GM18519 (cell line): ENCODE data around the gene STK11IP.
"Not testable (repeated sequence)": the region's sequence is repeated elsewhere in the genome, so short reads cannot be mapped to it uniquely, and the experiment has no call there.

Experiments
- ATAC-seq: cut with Tn5 transposase; IDR thresholded peaks from one replicate; pipeline ENCODE4 v1.9.1; 2021; ENCODE audit warnings: mild to moderate bottlenecking, moderate library complexity; ENCODE audit not compliant: unreplicated experiment, low FRiP score

The STK11IP gene

DNA sequence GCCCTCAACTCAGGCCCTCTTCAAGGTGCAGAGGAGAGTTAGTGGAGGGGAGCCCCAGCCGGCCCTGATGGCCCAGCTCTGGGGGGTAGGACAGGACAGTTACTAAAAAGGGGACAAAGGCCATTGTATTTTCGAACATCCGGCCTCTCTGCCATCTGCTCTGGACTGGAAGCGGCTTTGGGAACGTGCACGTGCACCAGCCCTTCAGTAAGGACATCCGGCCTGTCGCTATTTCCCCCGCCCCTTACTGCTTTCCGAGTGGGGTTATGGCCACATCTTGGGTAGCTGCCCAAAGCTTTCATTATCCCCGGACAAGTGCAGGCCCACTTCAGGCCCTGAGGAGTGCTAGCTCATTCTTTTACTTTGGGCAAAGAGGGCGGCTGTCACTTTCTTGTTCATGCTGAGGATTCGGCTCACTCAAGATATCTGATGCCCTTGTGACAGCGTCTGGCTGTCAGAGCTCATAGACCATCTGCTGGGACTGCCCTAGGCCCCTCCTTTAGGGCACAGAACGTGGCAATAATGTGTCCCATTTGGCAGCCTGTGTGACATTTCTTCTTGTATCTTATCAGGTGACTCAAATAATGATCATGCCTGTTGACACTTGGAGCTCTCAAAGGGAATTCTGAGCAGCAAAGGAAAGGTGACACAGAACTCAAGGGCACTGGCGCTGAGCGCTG lies 47.3 kb downstream of the STK11IP start:
- no peak for ATAC-seq

DNA sequence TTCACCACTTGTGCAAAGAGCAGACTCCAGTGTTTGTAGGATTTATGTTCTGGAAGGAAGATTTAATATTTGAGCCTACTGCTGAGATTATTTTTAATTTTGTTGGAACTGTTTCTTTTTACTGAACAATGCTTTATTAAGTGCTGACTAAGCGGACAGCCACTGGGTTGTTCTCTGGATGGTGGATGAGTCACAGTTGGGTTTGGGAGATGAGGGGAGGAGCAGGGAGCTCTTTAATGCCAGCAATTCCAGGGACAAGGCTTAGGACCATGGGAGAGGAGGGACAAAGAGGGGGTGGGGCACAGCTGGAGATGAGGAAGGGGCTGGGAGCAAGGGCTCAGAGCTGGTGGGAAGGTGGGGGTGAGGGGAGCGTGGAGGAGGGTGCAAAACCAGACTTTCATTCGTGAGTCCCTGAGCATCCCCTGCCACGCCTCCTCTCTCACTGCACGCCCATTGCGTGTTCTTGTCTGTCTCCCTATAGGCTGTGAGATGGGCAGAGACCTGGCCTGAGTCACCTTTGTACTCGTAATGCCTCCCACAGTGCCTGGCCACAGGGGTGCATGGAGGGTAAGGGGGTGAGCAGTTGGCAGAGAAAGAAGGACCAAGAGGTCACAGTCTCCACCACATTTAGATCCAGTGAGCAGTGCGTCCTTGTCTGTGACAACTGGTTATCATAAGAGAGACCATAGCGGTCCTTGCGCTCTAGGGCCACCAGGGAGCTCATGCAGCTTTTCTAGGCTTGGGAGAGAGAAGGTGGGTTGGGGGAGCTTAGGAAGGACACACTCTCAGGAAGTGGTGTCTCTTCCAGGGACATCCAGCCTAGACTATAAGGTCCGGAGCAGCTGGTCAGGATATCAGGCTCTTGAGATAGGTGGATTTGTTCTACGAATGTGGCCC lies 48.2 kb downstream of the STK11IP start:
- no peak for ATAC-seq

DNA sequence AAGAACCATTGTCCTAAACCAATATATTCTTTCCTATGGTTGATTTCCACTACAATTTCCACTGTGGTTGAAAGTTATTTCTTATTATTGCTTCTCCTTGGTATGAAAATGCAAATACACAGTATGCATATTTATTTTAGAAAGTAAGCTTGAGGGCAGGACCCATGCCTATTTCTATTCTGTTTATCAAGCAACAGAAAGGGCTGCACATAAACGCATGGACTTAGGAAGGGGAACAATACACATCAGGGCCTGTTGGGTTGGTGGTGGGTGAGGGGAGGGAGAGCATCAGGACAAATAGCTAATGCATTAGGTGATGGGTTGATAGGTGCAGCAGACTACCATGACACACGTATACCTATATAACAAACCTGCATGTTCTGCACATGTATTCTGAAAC lies 50.5 kb downstream of the STK11IP start:
- no peak for ATAC-seq

DNA sequence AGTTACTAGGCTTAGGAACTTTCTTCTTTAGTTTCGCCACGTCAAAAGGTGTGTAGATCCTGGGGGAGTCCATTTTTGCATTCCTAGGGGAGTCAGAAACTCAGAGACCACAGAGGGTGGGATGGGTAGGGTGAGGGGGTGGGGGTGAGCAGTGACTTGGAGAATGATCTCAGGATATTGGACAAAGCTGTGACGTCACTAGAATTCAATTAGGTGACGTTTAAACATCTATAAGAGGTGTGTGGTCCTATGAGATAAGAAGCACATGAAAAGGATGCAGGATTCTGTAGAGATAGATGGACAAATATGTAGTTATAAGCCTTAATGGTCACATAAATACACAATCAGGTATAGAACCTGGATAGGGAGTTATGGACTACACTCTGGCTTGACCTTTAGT lies 51.3 kb downstream of the STK11IP start:
- ATAC-seq, result no peak

DNA sequence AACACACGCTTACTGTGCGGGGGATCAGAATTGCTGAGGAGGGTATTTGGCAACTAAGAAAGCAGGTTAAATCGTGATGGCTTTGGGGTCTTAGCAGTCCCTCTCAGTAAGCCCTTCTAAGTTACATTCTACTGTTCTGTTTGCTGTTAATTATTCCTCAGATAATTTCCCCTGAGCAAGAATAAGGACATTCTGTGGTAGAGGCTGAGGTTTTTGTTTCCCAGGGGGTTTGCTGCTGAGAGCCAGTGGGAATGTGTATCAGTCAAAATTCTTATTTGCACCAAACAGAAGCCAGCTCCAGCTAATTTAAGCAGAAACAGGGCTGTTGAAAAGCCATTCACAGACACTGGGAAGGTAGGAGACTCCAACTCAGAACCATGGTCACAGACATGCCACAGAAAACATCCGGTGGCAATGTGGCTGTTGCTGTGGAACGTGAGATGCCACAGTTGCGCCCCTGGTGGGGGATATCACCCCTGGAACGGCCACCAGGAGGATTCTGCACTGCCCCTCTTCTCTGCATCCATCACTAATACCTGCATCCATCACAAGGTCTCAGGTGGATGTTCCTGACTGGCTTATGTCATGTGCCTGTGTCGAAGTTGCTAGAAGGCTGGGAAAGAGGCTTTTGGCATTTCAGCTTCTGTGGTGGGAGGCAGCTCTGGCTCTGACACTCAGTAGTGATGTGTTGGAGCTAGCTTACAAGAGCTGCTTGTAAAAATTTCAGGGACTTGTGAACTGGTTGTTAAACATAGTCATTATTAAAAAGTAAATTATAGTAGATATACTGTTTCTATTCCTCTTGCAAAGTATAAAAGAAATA lies 53.0 kb downstream of the STK11IP start:
- ATAC-seq, result no peak

DNA sequence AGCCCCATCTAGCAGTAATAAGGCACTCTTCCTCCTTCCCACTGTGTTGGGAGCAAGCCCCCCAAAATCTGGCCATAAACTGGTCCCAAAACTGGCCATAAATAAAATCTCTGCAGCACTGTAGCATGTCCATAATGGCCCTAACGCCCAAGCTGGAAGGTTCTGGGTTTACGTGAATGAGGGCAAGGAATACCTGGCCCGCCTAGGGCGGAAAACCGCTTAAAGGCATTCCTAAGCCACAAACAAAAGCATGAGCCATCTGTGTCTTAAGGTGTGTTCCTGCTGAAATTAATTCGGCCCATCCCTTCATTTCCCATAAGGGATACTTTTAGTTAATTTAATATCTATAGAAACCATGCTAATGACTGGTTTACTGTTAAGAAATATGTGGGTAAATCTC lies 54.0 kb downstream of the STK11IP start:
- ATAC-seq, result not testable (repeated sequence)

DNA sequence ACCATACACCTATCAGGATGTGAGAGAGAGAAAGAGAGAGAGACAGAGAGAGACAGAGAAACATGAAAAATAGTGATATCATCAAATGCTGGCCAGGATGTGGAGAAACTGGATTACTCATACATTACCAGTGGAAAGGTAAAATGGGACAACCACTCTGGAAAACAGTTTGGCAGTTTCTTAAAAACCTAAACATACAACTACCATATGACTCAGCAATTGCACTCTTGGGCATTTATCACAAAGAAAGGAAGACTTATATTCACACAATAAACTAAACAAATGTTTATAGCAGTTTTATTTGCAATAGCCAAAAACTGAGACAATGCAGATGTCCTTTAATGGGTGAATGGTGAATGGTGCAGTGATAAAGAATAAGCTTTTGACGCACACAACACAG lies 58.9 kb downstream of the STK11IP start:
- no peak for ATAC-seq

DNA sequence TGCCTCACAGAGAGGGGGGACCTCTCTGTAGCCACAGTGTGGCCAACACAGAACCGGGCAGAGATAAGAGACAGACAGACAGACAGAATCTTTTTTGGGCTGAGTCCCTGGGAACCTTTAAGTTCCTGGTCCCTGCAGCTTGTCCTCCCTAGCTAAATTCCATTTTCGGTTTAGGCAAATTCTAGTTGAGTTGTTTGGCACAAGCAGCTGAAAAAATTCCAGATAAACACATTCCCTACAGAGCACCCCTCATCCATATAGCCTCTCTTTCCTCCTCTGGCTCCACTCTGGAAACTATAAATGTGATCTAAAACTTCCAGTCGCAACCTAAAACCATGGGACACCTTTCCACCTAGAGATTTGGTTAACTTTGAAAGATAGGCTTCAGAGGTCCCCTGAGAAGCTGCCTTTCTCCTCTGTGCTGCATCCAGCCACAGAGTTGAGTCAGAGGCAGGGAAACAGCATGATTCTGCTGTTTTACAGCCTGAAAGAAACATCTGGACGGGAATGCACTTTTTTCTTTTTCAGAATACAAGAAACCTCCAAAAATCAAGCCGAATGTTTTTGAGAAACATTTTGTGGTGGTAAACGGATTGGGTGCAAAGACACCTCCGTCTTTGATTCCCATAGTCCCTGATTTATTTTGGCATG lies 60.7 kb downstream of the STK11IP start:
- ATAC-seq, result no peak

DNA sequence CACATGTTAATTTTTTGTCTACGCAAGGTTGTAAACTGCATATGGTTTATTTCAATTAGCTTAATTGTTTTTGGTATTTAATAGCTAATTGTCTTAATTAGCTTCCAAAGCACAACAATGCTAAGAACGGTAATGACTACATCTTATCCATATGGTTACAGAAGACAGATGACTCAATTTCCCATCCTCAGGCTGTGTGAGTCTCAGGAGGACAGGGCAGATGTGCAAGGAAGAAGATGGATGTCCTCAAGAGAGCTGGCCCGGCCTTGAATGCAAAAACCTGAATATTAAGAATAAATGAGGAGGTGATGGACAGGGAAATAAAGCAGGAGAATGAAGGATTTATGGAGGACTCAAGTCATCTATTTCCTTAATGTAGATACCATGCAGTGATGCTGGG lies 61.2 kb downstream of the STK11IP start:
- ATAC-seq, result no peak

DNA sequence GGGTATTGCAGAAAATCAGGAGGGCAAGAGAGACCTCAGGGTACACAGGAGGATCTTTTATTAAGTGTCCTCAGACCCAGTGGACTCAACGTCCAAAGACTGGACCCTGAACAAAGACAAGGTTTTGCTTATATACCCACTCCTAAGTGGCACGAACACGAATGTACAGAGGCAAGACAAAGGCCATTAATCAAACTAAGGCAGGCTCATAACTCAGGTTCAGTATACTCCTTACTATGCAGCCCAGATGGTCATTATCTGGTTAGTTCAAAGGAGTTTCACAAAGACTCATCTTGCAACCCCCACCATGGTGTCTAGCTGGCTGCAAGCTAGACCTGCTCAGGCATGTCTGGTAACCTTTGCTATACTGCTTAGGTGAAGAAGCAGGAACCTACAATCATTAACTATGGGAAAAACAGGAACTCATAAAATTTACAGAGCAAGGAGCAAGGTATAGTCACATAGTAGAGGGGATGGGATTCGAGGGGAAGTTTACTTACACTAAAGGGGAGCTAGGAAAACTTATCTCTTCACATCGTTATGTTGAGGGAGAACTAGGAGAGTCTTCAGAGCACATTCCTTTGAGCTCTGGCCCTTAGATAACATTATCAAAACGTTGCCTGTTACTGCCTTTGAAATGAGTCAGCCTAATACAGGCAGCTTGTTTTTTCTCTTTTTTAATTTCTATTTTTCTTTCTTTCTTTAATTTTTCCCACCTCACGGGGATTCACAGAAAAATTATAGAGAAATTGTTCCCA lies 63.7 kb downstream of the STK11IP start:
- peak; percentile 85 for ATAC-seq

DNA sequence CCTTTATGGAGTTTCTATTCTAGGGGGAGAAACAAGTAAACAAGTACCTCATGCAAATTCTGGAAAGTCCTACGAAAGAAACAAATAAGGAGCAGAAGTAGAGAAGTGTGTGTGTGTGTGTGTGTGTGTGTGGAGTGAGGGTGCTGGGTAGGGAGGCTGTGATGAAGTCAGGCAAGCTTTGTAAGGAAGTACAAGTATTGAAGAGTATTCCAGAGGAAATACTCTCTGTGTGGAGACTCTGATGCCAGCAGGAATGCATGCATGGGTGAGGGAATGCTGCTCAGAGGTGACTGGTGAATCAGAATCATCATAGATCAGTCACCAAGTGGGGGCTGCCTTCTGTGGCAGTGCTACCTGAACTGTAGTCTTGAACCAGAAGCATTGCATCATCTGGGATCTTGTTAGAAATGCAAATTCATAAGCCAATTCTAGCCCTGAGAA lies 64.3 kb downstream of the STK11IP start:
- no peak for ATAC-seq

DNA sequence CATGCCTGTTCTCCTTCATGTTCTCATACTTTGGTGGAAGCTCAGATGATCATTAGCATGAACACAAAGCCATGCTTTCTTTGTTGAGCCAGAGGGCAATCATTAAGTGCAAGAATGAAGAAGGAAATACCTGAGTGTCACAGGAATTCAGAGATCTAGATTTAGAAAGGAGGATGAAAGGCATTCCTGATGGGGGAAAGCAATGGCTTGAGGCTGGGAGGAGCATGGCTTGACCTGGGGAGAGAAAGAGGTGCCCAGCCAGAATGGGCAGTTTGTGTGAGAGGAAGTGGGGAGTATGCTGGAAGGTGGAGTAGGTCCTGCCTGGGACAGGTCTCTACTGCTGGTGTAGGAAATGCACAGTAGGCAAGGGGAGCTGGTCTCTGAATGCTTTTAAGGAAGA lies 64.9 kb downstream of the STK11IP start:
- ATAC-seq, result no peak

DNA sequence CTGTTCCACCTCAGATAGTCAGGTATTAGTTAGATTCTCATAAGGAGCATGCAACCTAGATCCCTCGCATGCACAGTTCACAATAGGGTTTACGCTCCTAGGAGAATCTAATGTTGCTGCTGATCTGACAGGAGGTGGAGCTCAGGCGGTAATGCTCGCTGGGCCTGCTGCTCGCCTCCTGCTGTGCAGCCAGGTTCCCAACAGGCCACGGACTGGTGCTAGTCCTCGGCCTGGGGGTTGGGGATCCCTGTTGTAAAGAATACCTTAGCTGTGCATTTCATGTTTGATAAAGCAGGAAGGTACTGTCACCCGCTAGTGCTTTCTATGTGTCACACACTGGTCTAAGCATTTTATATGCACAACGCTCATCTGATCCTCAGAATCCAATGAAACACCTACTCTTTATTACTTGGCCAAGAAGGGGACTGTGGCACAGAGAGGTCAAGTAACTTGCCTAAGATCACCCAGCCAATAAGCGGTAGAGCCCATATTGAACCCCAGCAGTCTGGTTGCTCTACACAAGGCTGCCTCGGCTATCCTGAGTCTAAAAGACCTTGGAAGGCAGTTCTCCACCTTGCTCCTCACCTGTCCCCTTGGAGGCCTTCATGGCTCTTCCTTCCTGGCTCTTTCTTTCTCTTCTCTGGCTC lies 65.6 kb downstream of the STK11IP start:
- no peak for ATAC-seq

DNA sequence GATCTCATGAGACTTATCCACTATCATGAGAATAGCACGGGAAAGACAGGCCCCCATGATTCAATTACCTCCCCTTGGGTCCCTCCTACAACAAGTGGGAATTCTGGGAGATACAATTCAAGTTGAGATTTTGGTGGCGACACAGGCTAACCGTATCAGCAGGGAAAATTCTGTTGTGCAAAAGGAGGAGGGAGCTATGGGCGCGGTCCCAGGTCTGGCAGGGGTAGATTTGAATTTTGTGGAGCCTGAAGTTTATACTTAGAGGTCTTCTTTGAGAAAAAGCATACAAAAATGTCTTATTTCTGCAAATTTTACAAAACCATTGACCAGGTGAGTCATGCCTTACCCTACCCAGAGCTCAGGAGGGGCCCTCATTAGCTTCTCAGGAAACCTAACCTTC lies 66.4 kb downstream of the STK11IP start:
- ATAC-seq, result no peak

DNA sequence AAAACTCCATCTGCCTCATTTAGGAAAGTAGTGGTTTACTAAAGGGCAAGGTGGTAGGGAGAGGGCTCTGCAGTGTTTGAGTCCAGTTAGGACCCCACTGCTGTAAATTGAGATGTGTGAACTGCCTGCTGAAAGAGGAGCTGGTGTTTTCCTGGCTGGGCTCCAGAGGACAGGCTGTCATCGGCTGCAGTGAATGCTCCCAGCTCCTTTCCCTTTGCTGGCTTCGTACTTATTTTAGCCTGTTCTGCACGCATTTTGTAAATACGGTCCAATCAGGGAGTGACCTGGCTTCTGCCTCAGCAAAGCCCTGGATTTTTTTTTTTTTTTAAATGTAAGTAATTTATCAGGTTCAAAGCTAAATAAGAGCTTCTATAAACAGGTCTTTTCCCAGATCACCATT lies 67.3 kb downstream of the STK11IP start:
- ATAC-seq, result no peak

DNA sequence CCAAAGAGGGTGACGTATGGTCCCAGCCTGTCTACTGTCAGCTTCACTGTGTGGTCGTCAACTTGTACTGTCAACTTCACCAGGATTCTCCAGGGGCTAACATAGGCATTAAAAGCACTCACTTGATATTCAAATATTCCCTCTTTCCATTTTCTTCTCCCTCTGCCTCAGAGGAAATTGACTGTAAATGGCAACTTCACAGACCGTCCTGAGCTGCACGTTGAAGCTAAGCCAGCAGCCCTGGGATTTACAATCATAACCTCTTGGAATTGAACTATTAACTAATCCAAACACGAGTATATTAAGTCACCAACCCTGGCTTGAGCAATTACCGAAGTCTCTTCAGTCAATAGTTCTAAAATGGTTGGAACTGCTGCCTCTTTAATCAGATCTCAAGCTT lies 68.3 kb downstream of the STK11IP start:
- ATAC-seq, result no peak
